Peyer's patch (tissue), 4 donors: Measurements from ENCODE around the gene FRMPD4. TPM values are rescaled to one million over a fixed set of nuclear protein-coding genes. Genes with fewer than 3 reads are reported as not detected.

ENCODE experiments used
- DNase-seq, 3 donors: peaks; one replicate each; pipeline ENCODE4 v3.0.0-alpha.2; 2017 to 2019
- H3K27ac ChIP-seq, 4 donors: fragments of 200-600 bp; sonication (generic); one replicate each; pipeline ENCODE4 v1.5.1; 2016 to 2019
- H3K27me3 ChIP-seq, 2 donors: fragments of 200-600 bp; sonication (generic); one replicate each; pipeline ENCODE4 v1.5.1; 2019
- H3K36me3 ChIP-seq, 3 donors: fragments of 200-600 bp; sonication (generic); one replicate each; pipeline ENCODE4 v1.5.1; 2016 to 2019
- H3K4me1 ChIP-seq, 4 donors: fragments of 200-600 bp; sonication (generic); one replicate each; pipeline ENCODE4 v1.5.1; 2016 to 2019
- H3K4me3 ChIP-seq, 4 donors: fragments of 200-600 bp; sonication (generic); 1 replicate in 3 of 4; 2 replicates in 1 of 4; pipeline ENCODE4 v1.5.1; 2016 to 2019; ENCODE audit warnings: mild to moderate bottlenecking in 1 of 4
- H3K9me3 ChIP-seq, 4 donors: fragments of 200-600 bp; sonication (generic); one replicate each; pipeline ENCODE4 v1.5.1; 2016 to 2019; ENCODE audit warnings: mild to moderate bottlenecking in 1 of 4
- POLR2A ChIP-seq, 2 donors: fragments of 450-650 bp; IDR thresholded peaks; one replicate each; pipeline ENCODE4 v1.5.1; 2017; ENCODE audit warnings: antibody characterized with exemption in 2 of 2, mild to moderate bottlenecking in 2 of 2, moderate library complexity in 2 of 2
- total RNA-seq, 4 donors: library from RNA; depleted of rRNA; stranded (reverse); fragments of >200 nt; gene quantifications; one replicate each; pipeline ENCODE4 v1.1.0, GENCODE V29; 2016
- TF ChIP-seq, protein P1 (sequence below), 6 experiments: fragments of 450-650 bp in 4 of 6; fragments of 200-600 bp in 2 of 6; sonication (generic) in 1 of 6; IDR thresholded peaks; one replicate each; pipeline ENCODE4 v1.5.1; 2017 to 2019; ENCODE audit warnings: antibody characterized with exemption in 6 of 6, mild to moderate bottlenecking in 3 of 6, moderate library complexity in 1 of 6

FRMPD4 gene
- total RNA-seq, 4 donors from 2014 or later: 0.19 TPM; not detected in 3

DNA sequence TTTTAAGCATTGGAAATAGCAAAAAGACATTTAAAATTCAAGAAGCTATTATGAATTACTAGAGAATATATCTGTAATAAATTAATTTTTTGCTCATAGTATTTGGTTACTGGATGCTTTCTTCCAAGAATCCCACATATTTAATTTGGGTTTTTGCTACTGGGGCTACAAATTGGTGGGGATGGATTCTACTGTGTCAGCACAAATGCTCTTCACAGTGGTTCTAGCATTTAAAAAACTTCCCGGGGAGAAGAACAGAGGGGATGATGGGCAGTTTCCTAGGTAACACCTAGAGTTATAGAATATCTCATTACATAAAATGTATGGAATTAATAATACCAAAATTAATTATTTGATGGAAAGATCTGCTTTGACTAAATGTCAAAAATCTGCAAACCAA is 584.0 kb downstream of the FRMPD4 start:
- Histone ChIP-seq H3K27ac (no peak overlapping the region), H3K27me3 (no peaks in the 10 kb centered on the region), H3K36me3 (no peaks in the 10 kb centered on the region), H3K4me1 (no peaks in the 10 kb centered on the region), H3K9me3 (no peaks in the 10 kb centered on the region), H3K4me3 (no peak overlapping the region)
- TF ChIP-seq, protein P1, sequence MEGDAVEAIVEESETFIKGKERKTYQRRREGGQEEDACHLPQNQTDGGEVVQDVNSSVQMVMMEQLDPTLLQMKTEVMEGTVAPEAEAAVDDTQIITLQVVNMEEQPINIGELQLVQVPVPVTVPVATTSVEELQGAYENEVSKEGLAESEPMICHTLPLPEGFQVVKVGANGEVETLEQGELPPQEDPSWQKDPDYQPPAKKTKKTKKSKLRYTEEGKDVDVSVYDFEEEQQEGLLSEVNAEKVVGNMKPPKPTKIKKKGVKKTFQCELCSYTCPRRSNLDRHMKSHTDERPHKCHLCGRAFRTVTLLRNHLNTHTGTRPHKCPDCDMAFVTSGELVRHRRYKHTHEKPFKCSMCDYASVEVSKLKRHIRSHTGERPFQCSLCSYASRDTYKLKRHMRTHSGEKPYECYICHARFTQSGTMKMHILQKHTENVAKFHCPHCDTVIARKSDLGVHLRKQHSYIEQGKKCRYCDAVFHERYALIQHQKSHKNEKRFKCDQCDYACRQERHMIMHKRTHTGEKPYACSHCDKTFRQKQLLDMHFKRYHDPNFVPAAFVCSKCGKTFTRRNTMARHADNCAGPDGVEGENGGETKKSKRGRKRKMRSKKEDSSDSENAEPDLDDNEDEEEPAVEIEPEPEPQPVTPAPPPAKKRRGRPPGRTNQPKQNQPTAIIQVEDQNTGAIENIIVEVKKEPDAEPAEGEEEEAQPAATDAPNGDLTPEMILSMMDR (IDR thresholded peaks at IDR 0.05): no peak
- TF ChIP-seq POLR2A (IDR thresholded peaks at IDR 0.05): no peak
- no peak for DNase-seq

DNA sequence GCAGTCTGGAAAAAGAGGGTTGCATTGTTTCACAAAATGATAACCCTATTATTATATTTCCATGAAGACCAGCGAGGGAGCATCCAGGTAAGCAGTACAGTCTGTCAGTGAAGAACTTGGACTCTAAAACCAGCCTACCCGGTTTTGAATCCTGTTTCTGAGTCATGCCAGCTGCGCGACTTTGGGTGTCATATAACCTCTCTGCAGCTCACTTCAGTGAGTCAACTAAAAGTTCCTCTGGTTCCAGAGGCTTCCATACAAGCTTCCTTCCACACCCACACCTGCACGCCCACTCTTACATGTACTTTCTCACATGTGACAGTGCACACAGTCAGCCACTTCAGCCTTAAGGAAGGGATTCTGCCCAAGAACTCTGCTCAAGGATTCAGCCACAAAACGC is 603.1 kb downstream of the FRMPD4 start:
- DNase-seq: no peak
- no peaks in the 10 kb centered on the region for H3K9me3 ChIP-seq
- H3K4me3 ChIP-seq: no peak overlapping the region
- H3K4me1 ChIP-seq: no peaks in the 10 kb centered on the region
- no peaks in the 10 kb centered on the region for H3K27me3 ChIP-seq
- TF ChIP-seq POLR2A (IDR thresholded peaks at IDR 0.05): no peak
- TF ChIP-seq, protein P1 (IDR thresholded peaks at IDR 0.05): no peak
- H3K27ac ChIP-seq: no peak overlapping the region
- no peaks in the 10 kb centered on the region for H3K36me3 ChIP-seq

DNA sequence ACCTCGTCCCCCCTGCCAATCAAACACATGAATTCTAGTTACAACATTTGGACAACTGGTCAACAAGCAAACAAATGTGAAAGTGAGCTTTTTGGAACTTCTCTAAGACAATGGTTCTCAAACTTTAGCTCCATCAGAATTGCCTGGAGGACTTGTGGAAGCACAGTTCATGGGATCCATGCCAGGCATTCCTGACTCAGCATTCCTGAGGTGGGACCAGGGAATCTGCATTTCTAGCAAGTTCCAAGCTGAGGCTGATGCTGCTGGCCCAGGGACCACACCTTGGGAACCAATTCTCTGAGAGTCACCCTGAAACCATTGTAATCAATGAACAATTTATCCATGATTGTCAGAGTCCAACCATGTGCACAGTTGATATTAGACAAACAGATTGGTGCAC is 609.2 kb downstream of the FRMPD4 start:
- TF ChIP-seq, protein P1 (IDR thresholded peaks at IDR 0.05): no peak
- TF ChIP-seq POLR2A (IDR thresholded peaks at IDR 0.05): no peak
- no peak for DNase-seq
- Histone ChIP-seq H3K27me3 (no peaks in the 10 kb centered on the region), H3K27ac (no peak overlapping the region), H3K4me1 (no peaks in the 10 kb centered on the region), H3K4me3 (no peak overlapping the region), H3K36me3 (no peaks in the 10 kb centered on the region), H3K9me3 (no peaks in the 10 kb centered on the region)

DNA sequence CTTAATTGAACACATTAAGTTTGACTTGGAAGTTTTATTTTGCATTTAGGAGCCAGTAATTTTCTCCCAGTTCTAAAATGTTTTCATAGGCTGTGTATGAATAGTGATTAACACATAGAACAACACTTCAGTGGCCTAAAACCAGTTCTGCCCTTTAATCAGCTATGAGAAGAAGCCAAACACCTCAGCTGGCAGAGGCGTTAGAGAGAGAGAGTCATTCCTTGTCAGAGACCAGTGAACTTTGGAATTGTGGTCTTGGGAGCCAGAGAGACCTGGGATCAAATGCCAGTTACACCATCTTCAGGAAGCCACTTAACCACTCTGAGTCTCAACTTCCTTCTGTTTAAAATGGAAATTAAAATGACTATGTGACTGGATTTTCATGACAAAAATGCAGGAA is 613.6 kb downstream of the FRMPD4 start:
- Histone ChIP-seq H3K36me3 (no peaks in the 10 kb centered on the region), H3K27ac (no peak overlapping the region), H3K4me1 (no peaks in the 10 kb centered on the region), H3K4me3 (no peak overlapping the region), H3K27me3 (no peaks in the 10 kb centered on the region), H3K9me3 (no peaks in the 10 kb centered on the region)
- no peak for DNase-seq
- TF ChIP-seq, protein P1 (IDR thresholded peaks at IDR 0.05): no peak
- no peak for TF ChIP-seq POLR2A (IDR thresholded peaks at IDR 0.05)

DNA sequence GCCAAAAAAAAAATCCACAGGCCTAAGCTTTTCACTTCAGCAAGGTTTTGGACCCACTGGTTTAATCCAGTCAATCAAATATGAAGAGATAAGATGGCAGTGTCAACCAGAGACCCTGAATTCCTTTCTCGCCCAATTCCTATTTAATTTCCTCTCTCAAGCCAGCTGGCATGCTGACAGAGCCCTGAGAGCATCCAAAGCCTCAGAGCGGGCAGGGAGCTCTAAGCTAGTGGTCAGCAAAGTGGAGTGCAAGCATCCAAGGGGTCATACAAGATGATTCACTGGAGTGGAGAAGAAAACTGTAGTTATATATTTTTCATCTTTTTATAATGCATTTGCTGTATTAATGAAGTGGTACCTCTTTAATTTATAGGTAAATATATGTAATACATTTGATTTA is 615.1 kb downstream of the FRMPD4 start:
- TF ChIP-seq, protein P1 (IDR thresholded peaks at IDR 0.05): no peak
- TF ChIP-seq POLR2A (IDR thresholded peaks at IDR 0.05): no peak
- Histone ChIP-seq H3K27ac (no peak overlapping the region), H3K4me1 (no peaks in the 10 kb centered on the region), H3K36me3 (no peaks in the 10 kb centered on the region), H3K9me3 (no peaks in the 10 kb centered on the region), H3K4me3 (no peak overlapping the region), H3K27me3 (no peaks in the 10 kb centered on the region)
- DNase-seq: no peak

DNA sequence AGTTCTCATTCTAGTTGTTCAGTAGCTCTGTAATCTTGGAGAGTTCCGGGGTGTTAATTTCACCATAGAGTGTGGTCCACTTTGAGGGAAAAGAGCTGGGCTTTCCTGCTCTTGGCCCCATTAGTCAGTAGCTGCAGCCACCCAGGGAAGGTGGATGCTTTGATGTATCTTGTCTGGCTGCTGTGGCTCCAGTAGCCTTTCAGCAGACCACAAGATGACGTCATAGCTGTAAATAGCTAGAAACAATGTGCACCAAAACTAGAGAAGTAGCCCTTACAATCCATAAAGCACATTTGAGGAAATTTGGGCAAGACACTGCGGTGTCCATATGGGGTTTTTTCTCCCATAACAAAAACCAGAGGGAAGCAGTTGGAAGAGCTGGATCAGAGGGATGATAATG is 620.0 kb downstream of the FRMPD4 start:
- no peak overlapping the region for H3K27ac ChIP-seq
- H3K27me3 ChIP-seq: no peaks in the 10 kb centered on the region
- DNase-seq: no peak
- no peaks in the 10 kb centered on the region for H3K9me3 ChIP-seq
- no peaks in the 10 kb centered on the region for H3K36me3 ChIP-seq
- H3K4me1 ChIP-seq: no peaks in the 10 kb centered on the region
- TF ChIP-seq, protein P1 (IDR thresholded peaks at IDR 0.05): no peak
- no peak for TF ChIP-seq POLR2A (IDR thresholded peaks at IDR 0.05)
- no peak overlapping the region for H3K4me3 ChIP-seq
